Measurements from ENCODE around the gene VPS37B.

VPS37B gene

GRCh38 chr12:122850695-122851350, 45.1 kb downstream of the VPS37B start:
- DNase-seq: no peak

DNA sequence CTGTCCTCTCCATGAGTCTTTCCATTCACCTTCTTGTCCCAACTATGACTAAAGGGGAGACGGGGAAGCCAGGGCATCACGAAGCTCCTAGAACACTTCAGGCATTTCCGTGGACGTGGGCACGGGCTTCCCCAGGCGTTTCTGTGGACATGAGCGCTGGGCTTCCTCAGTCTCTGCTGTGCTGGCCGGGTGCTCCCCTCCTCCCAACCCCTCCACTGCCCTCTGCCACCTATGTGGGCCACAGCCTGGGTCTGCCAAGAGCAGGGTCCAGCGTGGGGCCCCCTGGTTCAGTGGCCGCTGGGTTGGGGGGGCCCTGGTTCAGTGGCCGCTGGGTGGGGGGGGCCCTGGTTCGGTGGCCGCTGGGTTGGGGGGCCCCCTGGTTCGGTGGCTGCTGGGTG, 45.9 kb downstream of the VPS37B start:
- no peak for DNase-seq

GRCh38 chr12:122849352-122850047, 46.4 kb downstream of the VPS37B start:
- DNase-seq: no peak

- no peak for DNase-seq
Measured at GRCh38 chr12:122848471-122849351, 47.2 kb downstream of the VPS37B start.

DNA sequence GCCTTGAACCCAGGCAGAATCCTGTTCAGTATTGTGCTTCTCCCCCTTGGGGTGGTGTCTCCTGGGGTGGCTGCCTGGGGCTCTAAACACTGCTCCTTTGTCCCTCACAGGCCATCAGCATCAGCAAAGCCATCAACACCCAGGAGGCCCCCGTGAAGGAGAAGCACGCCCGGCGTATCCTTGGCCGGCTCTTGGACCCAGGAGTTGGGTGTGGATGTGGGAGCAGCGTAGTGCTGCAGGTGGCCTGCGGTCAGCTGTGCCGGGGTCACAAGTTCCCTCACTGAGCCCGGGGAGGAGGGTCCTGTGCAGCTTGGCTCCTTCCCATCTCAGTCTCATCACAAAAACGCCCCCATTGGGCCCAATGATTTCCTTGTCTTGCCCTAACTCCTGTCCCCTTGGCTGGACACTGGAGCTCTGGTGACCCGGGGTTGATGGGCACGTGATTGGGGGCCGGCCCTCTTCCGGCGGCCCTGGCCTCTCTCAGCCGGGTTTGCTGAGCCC, 48.0 kb downstream of the VPS37B start:
- no peak for DNase-seq

- no peak for DNase-seq
Measured at GRCh38 chr12:122847516-122847836, 48.4 kb downstream of the VPS37B start.

DNA sequence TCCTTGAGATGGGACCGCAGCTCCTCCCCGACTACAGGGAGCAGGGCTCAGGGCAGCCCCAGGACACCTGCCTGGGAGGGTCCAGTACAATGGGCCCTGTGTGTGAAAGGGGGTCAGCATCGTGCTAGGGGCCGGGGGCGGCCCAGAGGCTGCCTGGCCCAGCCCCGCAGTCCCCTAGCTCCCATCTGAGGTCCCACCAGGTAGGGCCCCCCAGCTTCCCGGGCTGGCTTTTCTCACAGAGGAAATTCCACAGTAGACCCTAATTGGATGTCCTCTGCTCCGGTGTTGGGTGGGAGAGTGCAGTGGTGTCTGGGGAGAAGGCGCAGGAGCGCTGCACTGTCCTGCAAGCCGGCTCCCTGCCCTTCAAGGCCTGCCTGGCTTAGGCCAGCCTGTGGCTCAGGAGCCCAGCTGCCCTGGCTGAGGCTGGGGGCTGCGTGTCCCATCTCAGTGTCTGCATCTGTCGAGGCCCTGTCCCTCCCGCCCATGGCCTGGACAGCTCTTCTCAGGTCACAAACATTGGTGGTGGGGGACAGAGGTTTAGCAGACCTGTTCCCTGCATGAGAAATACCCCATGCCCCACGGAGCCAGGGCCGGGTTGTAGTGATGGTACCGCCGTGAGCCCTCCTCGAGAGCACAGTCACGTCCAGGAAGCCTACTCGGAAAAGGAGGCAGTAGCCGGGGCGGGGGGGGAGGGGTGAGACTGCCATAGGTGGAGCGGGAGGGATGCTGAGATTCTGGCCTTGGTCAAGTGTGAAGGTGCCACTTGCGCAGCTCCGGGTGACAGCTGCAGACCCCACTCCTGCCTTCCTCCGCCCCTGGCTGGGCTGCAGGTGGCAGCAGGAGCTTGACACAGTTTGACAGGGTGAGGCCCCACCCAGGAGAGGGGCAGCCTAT, 49.1 kb downstream of the VPS37B start:
- no peak for DNase-seq

GRCh38 chr12:122845865-122846621, 49.9 kb downstream of the VPS37B start:
- no peak for DNase-seq

DNA sequence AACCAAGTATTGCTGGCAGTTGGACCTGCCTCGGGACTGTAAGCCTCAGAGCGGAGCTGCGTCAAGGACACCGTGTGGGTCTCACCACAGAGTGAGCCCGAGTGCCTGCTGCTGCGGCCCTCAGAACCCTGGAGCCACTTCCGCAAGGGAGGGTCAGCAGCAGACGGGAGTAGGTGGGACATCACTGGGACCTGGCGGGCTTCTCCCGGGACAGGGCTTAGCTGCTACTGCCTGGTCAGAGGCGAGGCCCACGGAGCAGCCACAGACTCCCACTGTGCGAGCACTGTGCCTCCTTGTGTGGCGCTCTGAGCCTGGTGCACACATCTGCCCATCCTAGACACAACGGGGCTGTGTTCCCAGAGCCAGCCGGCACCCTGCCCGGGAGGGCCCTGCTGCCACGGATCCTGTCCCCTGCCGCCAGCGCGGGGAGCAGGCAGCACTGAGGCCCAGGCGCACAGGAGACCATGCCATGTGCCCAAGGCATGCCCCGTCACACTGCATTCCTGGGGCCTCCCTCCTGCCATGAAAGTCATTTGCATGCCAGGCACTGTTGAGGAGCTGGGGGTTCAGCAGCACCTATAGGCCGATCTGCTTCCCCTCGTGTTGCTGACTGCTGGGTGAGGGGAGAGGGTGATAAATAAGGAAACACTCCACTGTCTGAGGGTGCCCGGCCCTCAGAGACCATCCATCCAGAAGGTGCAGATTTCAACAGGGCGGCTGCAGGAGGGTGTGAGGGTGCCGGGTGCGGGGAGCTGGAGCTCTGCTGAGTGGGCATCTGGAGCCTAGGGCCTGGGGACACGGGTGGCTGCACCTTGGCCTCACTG, 50.7 kb downstream of the VPS37B start:
- DNase-seq: no peak

- no peak for DNase-seq
Measured at GRCh38 chr12:122844366-122844971, 51.5 kb downstream of the VPS37B start.

- no peak for DNase-seq
Measured at GRCh38 chr12:122843455-122843854, 52.5 kb downstream of the VPS37B start.

- DNase-seq: no peak
Measured at GRCh38 chr12:122842505-122843405, 53.2 kb downstream of the VPS37B start.

DNA sequence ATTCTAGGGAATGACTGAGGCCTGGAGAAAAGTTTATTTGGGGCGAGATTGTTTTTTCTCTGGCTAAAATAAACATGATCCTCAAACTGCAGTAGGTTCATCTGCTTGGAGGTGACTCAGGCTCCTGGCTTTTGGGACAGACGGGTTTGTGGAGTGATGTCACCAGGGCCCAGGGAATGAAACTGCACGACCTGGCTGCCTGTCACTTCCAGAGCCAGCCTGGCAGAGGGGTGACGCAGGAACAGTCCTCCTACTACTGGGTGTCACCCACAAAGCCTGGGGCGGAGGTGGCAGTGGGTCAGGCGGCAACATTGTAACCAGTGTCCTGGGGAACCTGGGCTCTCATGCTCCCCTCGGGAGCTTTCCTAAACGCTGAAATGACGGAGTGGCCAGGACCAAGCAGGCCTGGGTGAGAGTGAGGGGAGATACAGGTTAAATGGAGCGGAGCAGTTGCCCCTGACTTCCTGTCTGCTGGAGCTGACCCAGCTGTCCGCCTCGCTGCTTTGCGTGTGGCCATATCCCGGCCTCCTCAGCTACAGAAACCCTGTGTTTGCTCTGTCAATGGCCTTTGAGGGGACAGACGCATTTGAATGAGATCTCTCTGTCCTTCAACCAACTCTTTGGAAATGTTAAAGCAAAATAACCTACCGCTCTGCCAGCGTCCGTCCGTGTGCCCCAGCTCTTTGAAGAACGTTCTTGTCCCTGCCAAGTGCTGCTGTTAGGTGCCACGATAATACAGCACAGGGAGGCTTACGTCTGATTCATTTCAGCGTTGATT, 54.2 kb downstream of the VPS37B start:
- no peak for DNase-seq

- no peak for DNase-seq
Measured at GRCh38 chr12:122840580-122841513, 55.1 kb downstream of the VPS37B start.

- no peak for DNase-seq
Measured at GRCh38 chr12:122839907-122840554, 55.9 kb downstream of the VPS37B start.

GRCh38 chr12:122838841-122839240, 57.1 kb downstream of the VPS37B start:
- no peak for DNase-seq
